ENCODE measurements around the gene CYSLTR2.
A peak's percentile ranks its signal among the peaks of the same experiment; 100 is the strongest.

The CYSLTR2 gene, protein sequence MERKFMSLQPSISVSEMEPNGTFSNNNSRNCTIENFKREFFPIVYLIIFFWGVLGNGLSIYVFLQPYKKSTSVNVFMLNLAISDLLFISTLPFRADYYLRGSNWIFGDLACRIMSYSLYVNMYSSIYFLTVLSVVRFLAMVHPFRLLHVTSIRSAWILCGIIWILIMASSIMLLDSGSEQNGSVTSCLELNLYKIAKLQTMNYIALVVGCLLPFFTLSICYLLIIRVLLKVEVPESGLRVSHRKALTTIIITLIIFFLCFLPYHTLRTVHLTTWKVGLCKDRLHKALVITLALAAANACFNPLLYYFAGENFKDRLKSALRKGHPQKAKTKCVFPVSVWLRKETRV

DNA sequence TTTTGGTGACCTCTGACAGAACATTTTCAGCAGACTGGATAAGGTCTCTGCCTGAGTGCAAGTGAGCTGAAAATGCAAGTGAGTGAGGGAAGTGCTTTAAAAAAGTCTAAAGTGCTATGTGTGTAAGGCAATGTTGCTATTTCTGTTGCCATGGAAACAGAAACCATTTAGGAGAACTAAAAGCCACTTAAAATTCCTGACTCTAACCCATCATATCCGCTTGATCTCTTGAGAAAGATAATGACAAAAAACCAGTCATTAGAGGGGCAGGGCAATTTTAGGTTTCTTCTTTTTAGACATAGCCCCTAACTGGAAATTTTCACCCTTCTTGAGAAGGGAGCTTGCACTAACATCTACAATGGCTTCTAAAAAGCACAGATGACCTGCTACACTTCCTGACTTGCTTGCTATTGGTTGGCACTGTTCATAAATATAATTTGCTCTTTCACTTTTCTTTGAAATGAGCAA lies at the start of gene CYSLTR2:
TSS of gene CYSLTR2 (plus strand) at position 458 of the 468 bp plus-strand sequence. CDS start 52,889 bp downstream, outside the sequence.
- H3K4me3 Mint-ChIP-seq, result peak within 1 kb of the TSS; percentile 33
- peaks cover 10% of the 10 kb centered on the region for H3K4me1 Mint-ChIP-seq
- DNase-seq (ENCODE audit: low spot score in 2 of 2) (peak in 1 of 2 donors; percentile 11), ATAC-seq (ENCODE audit: low read depth) (peak; percentile 87)
- H3K36me3 Mint-ChIP-seq, result no peaks in the 10 kb centered on the region
- H3K27me3 Mint-ChIP-seq, result peaks cover 15% of the 10 kb centered on the region
- no peaks in the 10 kb centered on the region for H3K9me3 Mint-ChIP-seq
- peak within 1 kb of the TSS; percentile 10 for H3K27ac Mint-ChIP-seq

- Mint-ChIP-seq H3K4me3 (no peak overlapping the region), H3K9me3 (peaks cover under 1% of the 10 kb centered on the region), H3K4me1 (no peaks in the 10 kb centered on the region), H3K27ac (no peak overlapping the region), H3K36me3 (peaks cover under 1% of the 10 kb centered on the region), H3K27me3 (peaks cover 10% of the 10 kb centered on the region)
- DNase-seq (ENCODE audit: low spot score in 2 of 2), result no peak
- ATAC-seq (ENCODE audit: low read depth), result no peak
These were observed 38.7 kb upstream of the CYSLTR2 start for GRCh38 chr13:48615049-48615448.

- no peak for ATAC-seq (ENCODE audit: low read depth)
- H3K36me3 Mint-ChIP-seq, result peaks cover 2% of the 10 kb centered on the region
- DNase-seq (ENCODE audit: low spot score in 2 of 2), result no peak
- H3K4me3 Mint-ChIP-seq, result no peak overlapping the region
- H3K4me1 Mint-ChIP-seq, result no peaks in the 10 kb centered on the region
- H3K27me3 Mint-ChIP-seq, result peaks cover 6% of the 10 kb centered on the region
- H3K27ac Mint-ChIP-seq, result no peak overlapping the region
- H3K9me3 Mint-ChIP-seq, result peaks cover 7% of the 10 kb centered on the region
These were observed 34.8 kb upstream of the CYSLTR2 start for GRCh38 chr13:48618937-48619336.

DNA sequence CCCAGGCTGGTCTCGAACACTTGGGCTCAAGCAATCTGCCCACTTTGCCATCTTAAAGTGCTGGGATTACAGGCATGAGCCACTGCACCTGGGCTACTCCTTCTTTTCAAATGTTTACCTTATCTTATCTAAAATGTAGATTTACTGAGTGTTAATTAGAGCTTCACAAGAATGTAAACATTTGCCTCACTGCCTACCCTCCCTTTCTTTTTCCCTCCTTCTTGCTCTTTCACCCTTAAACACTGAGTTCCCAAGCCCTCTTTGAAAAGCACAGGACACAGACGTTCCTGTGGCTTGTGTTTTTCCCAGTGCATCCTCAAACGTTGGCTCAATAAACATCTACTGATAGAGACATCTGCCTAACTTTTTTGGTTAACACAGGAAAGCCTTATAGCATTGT lies 32.7 kb upstream of the CYSLTR2 start:
- Mint-ChIP-seq H3K9me3 (peaks cover 7% of the 10 kb centered on the region), H3K27ac (no peak overlapping the region), H3K27me3 (peaks cover 5% of the 10 kb centered on the region), H3K4me1 (no peaks in the 10 kb centered on the region), H3K4me3 (no peak overlapping the region), H3K36me3 (peaks cover 2% of the 10 kb centered on the region)
- ATAC-seq (ENCODE audit: low read depth), result no peak
- DNase-seq (ENCODE audit: low spot score in 2 of 2), result no peak

GRCh38 chr13:48624016-48624415 lies 29.7 kb upstream of the CYSLTR2 start:
- no peak overlapping the region for H3K4me3 Mint-ChIP-seq
- ATAC-seq (ENCODE audit: low read depth) (no peak), DNase-seq (ENCODE audit: low spot score in 2 of 2) (no peak)
- no peak overlapping the region for H3K27ac Mint-ChIP-seq
- peaks cover 6% of the 10 kb centered on the region for H3K27me3 Mint-ChIP-seq
- no peaks in the 10 kb centered on the region for H3K4me1 Mint-ChIP-seq
- peaks cover 10% of the 10 kb centered on the region for H3K9me3 Mint-ChIP-seq
- H3K36me3 Mint-ChIP-seq, result peaks cover 2% of the 10 kb centered on the region

GRCh38 chr13:48624858-48625257 lies 28.9 kb upstream of the CYSLTR2 start:
- DNase-seq (ENCODE audit: low spot score in 2 of 2), result no peak
- peaks cover 10% of the 10 kb centered on the region for H3K9me3 Mint-ChIP-seq
- no peak overlapping the region for H3K27ac Mint-ChIP-seq
- no peak overlapping the region for H3K4me3 Mint-ChIP-seq
- ATAC-seq (ENCODE audit: low read depth), result no peak
- H3K27me3 Mint-ChIP-seq, result peaks cover 6% of the 10 kb centered on the region
- H3K36me3 Mint-ChIP-seq, result peaks cover 2% of the 10 kb centered on the region
- no peaks in the 10 kb centered on the region for H3K4me1 Mint-ChIP-seq

DNA sequence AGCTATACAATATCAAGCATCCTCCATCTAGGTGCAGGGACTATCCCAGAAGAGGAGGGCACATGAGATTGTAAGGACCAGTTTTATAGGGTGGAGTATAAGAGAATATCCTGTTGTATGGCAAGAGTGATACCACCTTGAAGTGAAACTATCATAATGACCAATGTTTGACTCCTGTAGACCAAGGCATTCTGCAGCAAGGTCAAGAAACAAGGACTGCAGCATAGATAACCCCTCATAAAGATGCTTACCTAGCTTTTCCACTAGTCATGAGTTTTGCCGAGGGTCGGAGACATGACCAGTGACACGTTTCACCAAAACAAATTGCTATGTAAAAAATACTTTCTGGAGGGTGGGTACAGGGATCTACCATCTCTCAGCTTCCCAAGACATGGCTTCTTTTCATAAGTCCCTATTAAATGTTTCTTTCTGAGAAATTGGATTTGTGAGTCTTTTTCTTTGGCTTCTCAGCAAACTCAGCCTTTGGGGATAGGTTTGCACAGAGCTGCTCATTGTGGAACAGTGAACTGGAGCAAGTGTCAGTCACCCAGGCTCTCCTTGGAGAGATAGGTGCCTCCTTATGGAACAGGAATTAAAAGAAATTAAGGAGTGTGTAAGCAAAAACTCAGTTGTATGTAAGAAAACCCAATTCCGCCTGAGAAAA lies 28.2 kb upstream of the CYSLTR2 start:
- Mint-ChIP-seq H3K4me1 (no peaks in the 10 kb centered on the region), H3K9me3 (peaks cover 5% of the 10 kb centered on the region), H3K27ac (no peak overlapping the region), H3K27me3 (peaks cover 6% of the 10 kb centered on the region), H3K4me3 (no peak overlapping the region), H3K36me3 (no peaks in the 10 kb centered on the region)
- ATAC-seq (ENCODE audit: low read depth) (no peak), DNase-seq (ENCODE audit: low spot score in 2 of 2) (no peak)

DNA sequence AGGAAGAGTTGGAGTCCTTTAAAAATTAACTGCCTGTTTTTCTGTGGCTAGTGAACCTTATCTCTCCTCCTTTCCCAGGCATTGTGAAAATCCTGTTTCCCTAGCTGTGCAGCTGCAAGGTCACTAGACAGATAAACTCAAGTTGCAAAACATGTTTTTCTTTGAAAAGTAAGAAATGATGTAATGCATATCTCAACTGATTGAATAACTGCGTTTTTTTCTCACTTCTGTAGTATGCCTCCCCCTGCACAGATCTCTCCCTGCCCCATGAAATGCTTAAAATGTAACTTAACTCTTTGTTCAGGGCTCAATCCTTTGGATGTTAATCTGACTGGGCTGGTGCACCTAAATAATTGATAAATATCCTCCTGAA lies 27.7 kb upstream of the CYSLTR2 start:
- Mint-ChIP-seq H3K4me3 (no peak overlapping the region), H3K27me3 (peaks cover 6% of the 10 kb centered on the region), H3K27ac (no peak overlapping the region)

DNA sequence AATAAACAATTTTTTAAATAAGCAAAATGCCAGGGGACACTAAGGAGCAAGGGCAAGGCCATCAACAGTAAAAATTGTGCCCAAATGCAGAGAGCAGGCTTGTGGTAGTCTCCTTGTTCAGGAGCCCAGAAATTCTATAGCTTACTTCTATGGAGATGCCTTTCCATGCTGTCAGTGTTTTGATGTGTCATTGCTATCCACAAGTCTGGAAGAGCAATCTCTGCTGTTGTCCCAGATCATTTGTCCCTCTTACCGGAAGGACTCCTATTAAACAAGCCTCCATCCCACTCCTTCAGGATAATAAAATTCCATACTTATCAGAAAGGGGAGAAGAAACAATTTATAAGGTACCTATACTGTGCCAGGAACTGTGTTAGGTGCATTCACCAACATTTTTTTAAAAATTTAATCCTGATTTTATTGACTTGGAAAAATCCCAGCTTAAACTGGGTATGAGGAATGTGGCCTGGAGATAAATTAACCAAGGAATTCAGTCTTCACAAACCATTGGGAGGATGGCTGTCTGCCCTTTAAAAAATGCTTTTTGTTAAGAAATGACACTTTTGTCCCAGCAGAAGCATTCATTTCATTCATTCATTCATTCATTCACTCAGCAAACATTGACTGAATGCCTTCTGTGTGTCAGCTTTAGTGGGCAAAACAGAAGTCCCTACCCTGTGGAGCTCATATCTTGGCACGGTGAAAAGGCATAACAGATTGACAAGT lies 26.8 kb upstream of the CYSLTR2 start:
- no peaks in the 10 kb centered on the region for H3K36me3 Mint-ChIP-seq
- H3K27ac Mint-ChIP-seq, result no peak overlapping the region
- ATAC-seq (ENCODE audit: low read depth), result no peak
- peaks cover 2% of the 10 kb centered on the region for H3K9me3 Mint-ChIP-seq
- H3K4me1 Mint-ChIP-seq, result no peaks in the 10 kb centered on the region
- no peak overlapping the region for H3K4me3 Mint-ChIP-seq
- peaks cover 6% of the 10 kb centered on the region for H3K27me3 Mint-ChIP-seq
- DNase-seq (ENCODE audit: low spot score in 2 of 2), result no peak

More for the DNA sequence above, 27.7 kb upstream of the CYSLTR2 start:
- no peaks in the 10 kb centered on the region for H3K4me1 Mint-ChIP-seq
- ATAC-seq (ENCODE audit: low read depth) (no peak), DNase-seq (ENCODE audit: low spot score in 2 of 2) (no peak)
- no peaks in the 10 kb centered on the region for H3K36me3 Mint-ChIP-seq
- peaks cover 4% of the 10 kb centered on the region for H3K9me3 Mint-ChIP-seq

- H3K9me3 Mint-ChIP-seq, result peaks cover 9% of the 10 kb centered on the region
These were observed 24.5 kb upstream of the CYSLTR2 start for GRCh38 chr13:48629277-48629676.

DNA sequence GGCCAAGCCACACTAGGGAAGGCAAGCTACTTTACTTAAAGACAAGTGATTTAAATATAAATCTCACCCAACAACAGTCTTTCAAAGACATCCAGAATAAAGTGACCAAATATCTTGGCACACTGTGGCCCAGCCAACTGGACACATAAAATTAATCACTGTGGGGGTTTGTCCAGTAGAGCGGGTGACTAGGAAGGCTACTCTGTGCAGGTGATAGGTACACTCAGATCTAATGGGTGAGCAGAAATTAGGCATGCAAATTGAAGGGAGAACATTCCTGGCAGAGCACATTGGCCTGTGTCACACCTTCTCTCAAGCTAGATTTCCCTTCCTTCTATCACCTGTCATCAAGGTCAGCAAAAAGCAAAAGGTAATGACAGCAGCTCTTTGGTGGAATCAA lies 23.4 kb upstream of the CYSLTR2 start:
- peaks cover 11% of the 10 kb centered on the region for H3K9me3 Mint-ChIP-seq
- no peaks in the 10 kb centered on the region for H3K4me1 Mint-ChIP-seq
- peaks cover 8% of the 10 kb centered on the region for H3K27me3 Mint-ChIP-seq
- H3K27ac Mint-ChIP-seq, result no peak overlapping the region
- no peak for ATAC-seq (ENCODE audit: low read depth)
- no peak for DNase-seq (ENCODE audit: low spot score in 2 of 2)
- H3K4me3 Mint-ChIP-seq, result no peak overlapping the region
- peaks cover 2% of the 10 kb centered on the region for H3K36me3 Mint-ChIP-seq

More at GRCh38 chr13:48629277-48629676, 24.5 kb upstream of the CYSLTR2 start:
- Mint-ChIP-seq H3K4me3 (no peak overlapping the region), H3K36me3 (peaks cover 2% of the 10 kb centered on the region), H3K4me1 (no peaks in the 10 kb centered on the region), H3K27ac (no peak overlapping the region), H3K27me3 (peaks cover 8% of the 10 kb centered on the region)
- ATAC-seq (ENCODE audit: low read depth), result no peak
- DNase-seq (ENCODE audit: low spot score in 2 of 2), result no peak

DNA sequence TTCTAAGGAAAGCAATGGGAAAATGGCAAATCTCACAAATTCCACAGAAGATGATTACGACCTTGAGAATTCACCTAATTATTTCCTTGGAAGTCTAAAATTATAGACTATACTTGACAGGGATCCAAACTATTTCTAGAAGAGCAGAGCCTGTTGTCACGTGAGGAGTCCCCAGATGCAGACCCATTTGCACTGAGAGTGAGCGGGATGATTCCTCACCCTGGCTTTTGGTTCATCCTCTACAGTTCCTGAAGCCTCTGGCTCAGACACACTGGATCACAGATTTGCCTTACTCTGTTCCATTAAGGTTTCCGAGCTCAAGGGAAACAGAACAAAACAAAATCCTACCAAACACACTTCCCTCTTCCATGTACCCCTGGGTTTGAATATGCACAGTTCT lies 23.0 kb upstream of the CYSLTR2 start:
- H3K36me3 Mint-ChIP-seq, result peaks cover 2% of the 10 kb centered on the region
- peaks cover 8% of the 10 kb centered on the region for H3K27me3 Mint-ChIP-seq
- ATAC-seq (ENCODE audit: low read depth) (no peak), DNase-seq (ENCODE audit: low spot score in 2 of 2) (no peak)
- no peak overlapping the region for H3K27ac Mint-ChIP-seq
- H3K9me3 Mint-ChIP-seq, result peaks cover 11% of the 10 kb centered on the region
- no peaks in the 10 kb centered on the region for H3K4me1 Mint-ChIP-seq
- H3K4me3 Mint-ChIP-seq, result no peak overlapping the region

- H3K9me3 Mint-ChIP-seq, result peaks cover 15% of the 10 kb centered on the region
- no peak for ATAC-seq (ENCODE audit: low read depth)
- no peak for DNase-seq (ENCODE audit: low spot score in 2 of 2)
- peaks cover 2% of the 10 kb centered on the region for H3K36me3 Mint-ChIP-seq
- H3K27me3 Mint-ChIP-seq, result peaks cover 8% of the 10 kb centered on the region
- H3K4me3 Mint-ChIP-seq, result no peak overlapping the region
- no peak overlapping the region for H3K27ac Mint-ChIP-seq
- no peaks in the 10 kb centered on the region for H3K4me1 Mint-ChIP-seq
These were observed 22.3 kb upstream of the CYSLTR2 start for GRCh38 chr13:48631441-48631840.

DNA sequence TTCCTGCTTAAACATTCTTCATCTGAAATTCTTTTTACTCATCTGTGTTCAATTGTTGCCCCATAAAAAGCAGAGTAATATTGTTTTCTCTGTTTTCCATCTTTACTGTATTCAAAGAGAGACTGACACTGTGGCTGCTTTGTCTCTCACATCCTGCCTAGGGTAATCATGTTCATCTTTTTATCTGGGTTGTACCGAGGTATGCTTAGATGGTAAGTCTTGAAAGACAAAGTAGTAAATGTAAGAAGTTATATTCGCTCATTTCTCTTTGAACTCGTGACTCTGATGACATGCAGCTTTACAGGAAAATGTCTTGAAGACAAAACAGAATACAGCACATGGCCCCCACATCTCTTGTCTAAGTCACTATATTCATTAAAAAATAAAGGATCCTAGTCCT lies 20.0 kb upstream of the CYSLTR2 start:
- no peak overlapping the region for H3K4me3 Mint-ChIP-seq

More for the DNA sequence above, 20.0 kb upstream of the CYSLTR2 start:
- Mint-ChIP-seq H3K36me3 (peaks cover 2% of the 10 kb centered on the region), H3K27me3 (peaks cover 4% of the 10 kb centered on the region), H3K4me1 (no peaks in the 10 kb centered on the region), H3K9me3 (peaks cover 18% of the 10 kb centered on the region), H3K27ac (no peak overlapping the region)
- ATAC-seq (ENCODE audit: low read depth), result no peak
- no peak for DNase-seq (ENCODE audit: low spot score in 2 of 2)
